HepG2 (cell line): Measurements from ENCODE around the gene PNO1. TPM values are rescaled to one million over a fixed set of nuclear protein-coding genes. Genes with fewer than 3 reads are reported as not detected.
A peak's percentile ranks its signal among the peaks of the same experiment; 100 is the strongest.

Source experiments
- ARHGAP35 ChIP-seq: sonication (generic); formaldehyde crosslinking; IDR thresholded peaks from 2 replicates; pipeline ENCODE4 v1.9.0; 2022; ENCODE audit warnings: mild to moderate bottlenecking, inconsistent platforms, moderate library complexity, missing genetic modification reagents, borderline replicate concordance
- BHLHE40 ChIP-seq: IDR thresholded peaks from 2 replicates; pipeline ENCODE4 v1.6.1; 2011; ENCODE audit warnings: low read length, improper control_type of control experiment
- BORCS8-MEF2B ChIP-seq: sonication (generic); formaldehyde crosslinking; IDR thresholded peaks from 2 replicates; pipeline ENCODE4 v1.8.0; 2022; ENCODE audit warnings: mild to moderate bottlenecking, missing genetic modification reagents
- CENPX ChIP-seq: sonication (generic); formaldehyde crosslinking; IDR thresholded peaks from 2 replicates; pipeline ENCODE4 v1.9.0; 2021; ENCODE audit warnings: mild to moderate bottlenecking, missing genetic modification reagents, moderate library complexity
- ELF1 ChIP-seq: sonication (generic); formaldehyde crosslinking; IDR thresholded peaks from 2 replicates; pipeline ENCODE4 v1.4.0; 2020; ENCODE audit warnings: missing genetic modification reagents
- GATAD1 ChIP-seq: IDR thresholded peaks from 2 replicates; pipeline ENCODE4 v1.6.1; 2016; ENCODE audit warnings: missing genetic modification reagents, missing compliant biosample characterization
- GATAD2A ChIP-seq: IDR thresholded peaks from 2 replicates; pipeline ENCODE4 v1.6.1; 2016
- GTF3A ChIP-seq: sonication (generic); formaldehyde crosslinking; conservative IDR thresholded peaks from 2 replicates; pipeline ENCODE4 v1.4.0; 2020; ENCODE audit warnings: mild to moderate bottlenecking, missing genetic modification reagents
- KAT2B ChIP-seq: fragments of 150-350 bp; IDR thresholded peaks from 2 replicates; pipeline ENCODE4 v1.6.1; 2014; ENCODE audit warnings: low read depth, low read length, borderline replicate concordance
- MAZ ChIP-seq, 2 experiments: sonication (generic) in 1 of 2; formaldehyde crosslinking in 1 of 2; IDR thresholded peaks; 2 replicates each; pipeline versions ENCODE4 v1.5.0 to v1.6.1; 2012 to 2020; ENCODE audit warnings: low read depth in 2 of 2, mild to moderate bottlenecking in 2 of 2, borderline replicate concordance in 1 of 2, improper control_type of control experiment in 1 of 2, low read length in 1 of 2, missing genetic modification reagents in 1 of 2, moderate library complexity in 1 of 2
- RCOR2 ChIP-seq: IDR thresholded peaks from 2 replicates; pipeline ENCODE4 v1.6.1; 2016; ENCODE audit warnings: missing biosample characterization, missing genetic modification reagents
- SIN3B ChIP-seq: fragments of 150-350 bp; IDR thresholded peaks from 2 replicates; pipeline ENCODE4 v1.6.1; 2014; ENCODE audit warnings: low read length
- SMAD3 ChIP-seq: sonication (generic); formaldehyde crosslinking; IDR thresholded peaks from 2 replicates; pipeline ENCODE4 v1.4.0; 2020; ENCODE audit warnings: missing genetic modification reagents
- SRF ChIP-seq: IDR thresholded peaks from 2 replicates; pipeline ENCODE4 v1.6.1; 2011; ENCODE audit warnings: mild to moderate bottlenecking, low read depth, low read length, moderate library complexity
- ZMAT3 ChIP-seq: sonication (generic); formaldehyde crosslinking; conservative IDR thresholded peaks from 2 replicates; pipeline ENCODE4 v1.7.0; 2021; ENCODE audit warnings: missing genetic modification reagents
- ZNF296 ChIP-seq: sonication (generic); formaldehyde crosslinking; conservative IDR thresholded peaks from 2 replicates; pipeline ENCODE4 v1.5.0; 2020; ENCODE audit warnings: mild to moderate bottlenecking, missing genetic modification reagents
- ZNF552 ChIP-seq: sonication (generic); formaldehyde crosslinking; IDR thresholded peaks from 2 replicates; pipeline ENCODE4 v1.9.0; 2022; ENCODE audit warnings: missing genetic modification reagents, mild to moderate bottlenecking, borderline replicate concordance
- ZNF704 ChIP-seq: sonication (generic); formaldehyde crosslinking; IDR thresholded peaks from 2 replicates; pipeline ENCODE4 v1.8.1; 2023; ENCODE audit warnings: mild to moderate bottlenecking, inconsistent platforms, moderate library complexity, missing genetic modification reagents, borderline replicate concordance
- ZNF781 ChIP-seq: sonication (generic); formaldehyde crosslinking; IDR thresholded peaks from 2 replicates; pipeline ENCODE4 v1.5.1; 2020; ENCODE audit warnings: borderline replicate concordance, mild to moderate bottlenecking, missing genetic modification reagents; ENCODE audit errors: not compliant biosample characterization
- ZNF782 ChIP-seq: sonication (generic); formaldehyde crosslinking; IDR thresholded peaks from 2 replicates; pipeline ENCODE4 v1.4.0; 2020; ENCODE audit warnings: missing genetic modification reagents, mild to moderate bottlenecking, borderline replicate concordance
- polyA plus RNA-seq, 8 experiments: library from polyadenylated mRNA; depleted of rRNA in 3 of 8; stranded (reverse) in 7 of 8; unstranded in 1 of 8; fragments of >200 nt; fragmentation: Illumina TruSeq in 4 of 8; extraction: Trizol in 4 of 8; gene quantifications; 2 replicates each; pipeline versions ENCODE4 v1.2.1 to v1.2.3, GENCODE V29; 2011 to 2016; ENCODE audit warnings: low read depth in 4 of 8, missing spikeins in 1 of 8, mixed read lengths in 1 of 8; ENCODE audit not compliant: insufficient read depth in 1 of 8
- total RNA-seq, 5 experiments: library from RNA; depleted of rRNA; stranded (reverse); fragments of >200 nt; fragmentation: Illumina TruSeq; extraction: Trizol; gene quantifications; 2 replicates each; pipeline ENCODE4 v1.2.3, GENCODE V29; 2016; ENCODE audit warnings: low read depth in 1 of 5
- TF ChIP-seq, protein P1 (sequence below): sonication (generic); formaldehyde crosslinking; conservative IDR thresholded peaks from 2 replicates; pipeline ENCODE4 v1.8.0; 2022; ENCODE audit warnings: mild to moderate bottlenecking, moderate library complexity, missing genetic modification reagents
- TF ChIP-seq, protein P2 (sequence below): sonication (generic); formaldehyde crosslinking; IDR thresholded peaks from 2 replicates; pipeline ENCODE4 v1.4.0; 2020; ENCODE audit warnings: mild to moderate bottlenecking, missing genetic modification reagents

The PNO1 gene
- total and polyA plus RNA-seq, 2 of the 13 experiments (the other 11 are each of a cell fraction or from before 2014, with no cell fraction given), result 12.8 to 48.5 TPM

- TF ChIP-seq CENPX (CRISPR knock-in tag), result no peak
- peak; percentile 89 for TF ChIP-seq ZNF781 (CRISPR knock-in tag)
- peak; percentile 79 for TF ChIP-seq ELF1 (CRISPR knock-in tag)
- TF ChIP-seq KAT2B, result no peak
- TF ChIP-seq SRF, result peak; percentile 59; the same call in 1 of the 2 replicates
- peak; percentile 88 for TF ChIP-seq SMAD3 (CRISPR knock-in tag)
- no peak for TF ChIP-seq BORCS8-MEF2B
- 0 out of 2 replicates have a peak, but pooled peaks have one; percentile 33 for TF ChIP-seq GTF3A (CRISPR knock-in tag)
- no peak for TF ChIP-seq ZNF296 (CRISPR knock-in tag)
- TF ChIP-seq GATAD1 (CRISPR knock-in tag), result peak; percentile 97
- TF ChIP-seq, protein P1, sequence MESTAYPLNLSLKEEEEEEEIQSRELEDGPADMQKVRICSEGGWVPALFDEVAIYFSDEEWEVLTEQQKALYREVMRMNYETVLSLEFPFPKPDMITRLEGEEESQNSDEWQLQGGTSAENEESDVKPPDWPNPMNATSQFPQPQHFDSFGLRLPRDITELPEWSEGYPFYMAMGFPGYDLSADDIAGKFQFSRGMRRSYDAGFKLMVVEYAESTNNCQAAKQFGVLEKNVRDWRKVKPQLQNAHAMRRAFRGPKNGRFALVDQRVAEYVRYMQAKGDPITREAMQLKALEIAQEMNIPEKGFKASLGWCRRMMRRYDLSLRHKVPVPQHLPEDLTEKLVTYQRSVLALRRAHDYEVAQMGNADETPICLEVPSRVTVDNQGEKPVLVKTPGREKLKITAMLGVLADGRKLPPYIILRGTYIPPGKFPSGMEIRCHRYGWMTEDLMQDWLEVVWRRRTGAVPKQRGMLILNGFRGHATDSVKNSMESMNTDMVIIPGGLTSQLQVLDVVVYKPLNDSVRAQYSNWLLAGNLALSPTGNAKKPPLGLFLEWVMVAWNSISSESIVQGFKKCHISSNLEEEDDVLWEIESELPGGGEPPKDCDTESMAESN (CRISPR knock-in tag), result peak; percentile 95
- TF ChIP-seq ZNF704 (CRISPR knock-in tag), result 0 out of 2 replicates have a peak, but pooled peaks have one; percentile 74
- peak; percentile 88 for TF ChIP-seq ZMAT3
- TF ChIP-seq, protein P2, sequence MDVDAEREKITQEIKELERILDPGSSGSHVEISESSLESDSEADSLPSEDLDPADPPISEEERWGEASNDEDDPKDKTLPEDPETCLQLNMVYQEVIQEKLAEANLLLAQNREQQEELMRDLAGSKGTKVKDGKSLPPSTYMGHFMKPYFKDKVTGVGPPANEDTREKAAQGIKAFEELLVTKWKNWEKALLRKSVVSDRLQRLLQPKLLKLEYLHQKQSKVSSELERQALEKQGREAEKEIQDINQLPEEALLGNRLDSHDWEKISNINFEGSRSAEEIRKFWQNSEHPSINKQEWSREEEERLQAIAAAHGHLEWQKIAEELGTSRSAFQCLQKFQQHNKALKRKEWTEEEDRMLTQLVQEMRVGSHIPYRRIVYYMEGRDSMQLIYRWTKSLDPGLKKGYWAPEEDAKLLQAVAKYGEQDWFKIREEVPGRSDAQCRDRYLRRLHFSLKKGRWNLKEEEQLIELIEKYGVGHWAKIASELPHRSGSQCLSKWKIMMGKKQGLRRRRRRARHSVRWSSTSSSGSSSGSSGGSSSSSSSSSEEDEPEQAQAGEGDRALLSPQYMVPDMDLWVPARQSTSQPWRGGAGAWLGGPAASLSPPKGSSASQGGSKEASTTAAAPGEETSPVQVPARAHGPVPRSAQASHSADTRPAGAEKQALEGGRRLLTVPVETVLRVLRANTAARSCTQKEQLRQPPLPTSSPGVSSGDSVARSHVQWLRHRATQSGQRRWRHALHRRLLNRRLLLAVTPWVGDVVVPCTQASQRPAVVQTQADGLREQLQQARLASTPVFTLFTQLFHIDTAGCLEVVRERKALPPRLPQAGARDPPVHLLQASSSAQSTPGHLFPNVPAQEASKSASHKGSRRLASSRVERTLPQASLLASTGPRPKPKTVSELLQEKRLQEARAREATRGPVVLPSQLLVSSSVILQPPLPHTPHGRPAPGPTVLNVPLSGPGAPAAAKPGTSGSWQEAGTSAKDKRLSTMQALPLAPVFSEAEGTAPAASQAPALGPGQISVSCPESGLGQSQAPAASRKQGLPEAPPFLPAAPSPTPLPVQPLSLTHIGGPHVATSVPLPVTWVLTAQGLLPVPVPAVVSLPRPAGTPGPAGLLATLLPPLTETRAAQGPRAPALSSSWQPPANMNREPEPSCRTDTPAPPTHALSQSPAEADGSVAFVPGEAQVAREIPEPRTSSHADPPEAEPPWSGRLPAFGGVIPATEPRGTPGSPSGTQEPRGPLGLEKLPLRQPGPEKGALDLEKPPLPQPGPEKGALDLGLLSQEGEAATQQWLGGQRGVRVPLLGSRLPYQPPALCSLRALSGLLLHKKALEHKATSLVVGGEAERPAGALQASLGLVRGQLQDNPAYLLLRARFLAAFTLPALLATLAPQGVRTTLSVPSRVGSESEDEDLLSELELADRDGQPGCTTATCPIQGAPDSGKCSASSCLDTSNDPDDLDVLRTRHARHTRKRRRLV (CRISPR knock-in tag), result no peak
- TF ChIP-seq BHLHE40, result peak; percentile 93
- no peak; the same call in 1 of the 2 replicates for TF ChIP-seq ZNF782 (CRISPR knock-in tag)
- no peak; the same call in 1 of the 2 replicates for TF ChIP-seq ZNF552 (CRISPR knock-in tag)
- TF ChIP-seq ARHGAP35 (CRISPR knock-in tag), result no peak; the same call in 1 of the 2 replicates
- TF ChIP-seq MAZ (IDR thresholded peaks at IDR 0.05; ENCODE audit: borderline replicate concordance, low read depth, low read length), result peak; percentile 84; the same call in 1 of the 2 replicates
- peak; percentile 96 for TF ChIP-seq MAZ (CRISPR knock-in tag; IDR thresholded peaks at IDR 0.05; ENCODE audit: low read depth)
- TF ChIP-seq SIN3B, result peak; percentile 85
- peak; percentile 61; the same call in 1 of the 2 replicates for TF ChIP-seq GATAD2A (CRISPR knock-in tag)
- TF ChIP-seq RCOR2 (CRISPR knock-in tag), result 0 out of 2 replicates have a peak, but pooled peaks have one; percentile 33
These were observed at the start of gene PNO1 (continued) for GRCh38 chr2:68157402-68158133.
